ENCODE measurements around the gene TBC1D21. TPM values are rescaled to one million over a fixed set of nuclear protein-coding genes. Genes with fewer than 3 reads are reported as not detected.

TBC1D21 gene
- total RNA-seq, 2 experiments from 2014 or later, result not detected

DNA sequence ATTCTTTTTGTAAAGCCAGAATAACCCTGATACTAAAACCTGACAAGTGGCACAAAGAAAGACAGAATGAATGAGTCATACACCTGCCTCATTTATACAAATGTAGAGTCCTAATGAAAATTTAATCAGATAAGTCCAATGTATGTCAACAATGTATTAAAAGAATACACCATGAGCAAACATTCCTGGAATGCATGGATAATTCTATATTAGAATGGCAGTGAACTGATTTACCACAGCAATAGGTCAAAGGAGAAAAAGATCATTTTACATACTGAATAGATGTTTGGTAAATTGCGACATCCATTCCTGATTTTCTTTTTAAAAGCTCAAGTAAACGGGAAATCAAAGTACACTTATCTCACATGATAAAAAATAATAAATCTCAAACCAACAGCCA lies 41.7 kb downstream of the TBC1D21 start:
- ChIA-PET POLR2A (no interaction called here), CTCF (interaction anchor here (1.2 kb wide), 1 partner anchor 13 kb away, joined by 8 read pairs; no protein-coding TSS in a partner anchor)
- TF ChIP-seq, protein P1, sequence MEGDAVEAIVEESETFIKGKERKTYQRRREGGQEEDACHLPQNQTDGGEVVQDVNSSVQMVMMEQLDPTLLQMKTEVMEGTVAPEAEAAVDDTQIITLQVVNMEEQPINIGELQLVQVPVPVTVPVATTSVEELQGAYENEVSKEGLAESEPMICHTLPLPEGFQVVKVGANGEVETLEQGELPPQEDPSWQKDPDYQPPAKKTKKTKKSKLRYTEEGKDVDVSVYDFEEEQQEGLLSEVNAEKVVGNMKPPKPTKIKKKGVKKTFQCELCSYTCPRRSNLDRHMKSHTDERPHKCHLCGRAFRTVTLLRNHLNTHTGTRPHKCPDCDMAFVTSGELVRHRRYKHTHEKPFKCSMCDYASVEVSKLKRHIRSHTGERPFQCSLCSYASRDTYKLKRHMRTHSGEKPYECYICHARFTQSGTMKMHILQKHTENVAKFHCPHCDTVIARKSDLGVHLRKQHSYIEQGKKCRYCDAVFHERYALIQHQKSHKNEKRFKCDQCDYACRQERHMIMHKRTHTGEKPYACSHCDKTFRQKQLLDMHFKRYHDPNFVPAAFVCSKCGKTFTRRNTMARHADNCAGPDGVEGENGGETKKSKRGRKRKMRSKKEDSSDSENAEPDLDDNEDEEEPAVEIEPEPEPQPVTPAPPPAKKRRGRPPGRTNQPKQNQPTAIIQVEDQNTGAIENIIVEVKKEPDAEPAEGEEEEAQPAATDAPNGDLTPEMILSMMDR (IDR thresholded peaks at IDR 0.05), result no peak
- intact Hi-C loops (cut with DNase I, micrococcal nuclease), result no loop called here
- ATAC-seq (ENCODE audit: poor library complexity), result no peak
- Histone ChIP-seq H3K4me3 (ENCODE audit: low read length) (no peak overlapping the region), H3K4me1 (ENCODE audit: insufficient read depth, low read length) (peaks cover 15% of the 10 kb centered on the region), H3K27ac (ENCODE audit: low read depth in 1 of 2, low read length in 2 of 2) (no peak overlapping the region), H3K27me3 (ENCODE audit: control insufficient read depth in 1 of 2, insufficient read depth in 2 of 2, low read length in 2 of 2) (no peaks in the 10 kb centered on the region), H3K9me3 (ENCODE audit: control insufficient read depth in 1 of 2, insufficient read depth in 1 of 2, low read length in 2 of 2) (peaks cover 0 to 11% of the 10 kb centered on the region in 2 experiments), H3K36me3 (ENCODE audit: insufficient read depth, low read length) (peaks cover 10% of the 10 kb centered on the region)
- H3K4me1 Mint-ChIP-seq (ENCODE audit: low read depth), result peaks cover 4% of the 10 kb centered on the region
- no peaks in the 10 kb centered on the region for H3K9me3 Mint-ChIP-seq
- H3K36me3 Mint-ChIP-seq (ENCODE audit: low read depth), result peaks cover 42% of the 10 kb centered on the region
- no peaks in the 10 kb centered on the region for H3K27me3 Mint-ChIP-seq
- H3K4me3 Mint-ChIP-seq, result no peak overlapping the region
- DNase-seq, result no peak
- H3K27ac Mint-ChIP-seq, result no peak overlapping the region

DNA sequence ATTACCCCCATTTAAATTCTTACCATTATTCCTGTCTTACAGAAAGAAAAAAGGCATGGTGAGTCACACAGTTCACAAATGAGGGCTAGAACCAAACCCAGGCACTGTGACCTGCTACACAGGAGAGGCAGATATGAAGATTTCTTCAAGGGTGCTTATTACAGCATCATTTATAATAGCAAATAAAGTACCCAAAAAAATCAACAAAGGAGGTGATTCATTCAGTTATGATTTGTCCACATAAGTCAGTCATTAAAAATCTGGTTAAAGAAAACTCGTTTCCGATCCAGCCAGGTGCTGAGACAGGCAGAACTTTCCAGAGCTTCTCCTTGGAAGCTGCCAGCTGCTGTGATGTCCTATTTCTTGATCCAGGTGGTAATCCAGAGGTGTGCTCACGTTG lies 45.4 kb downstream of the TBC1D21 start:
- ChIA-PET CTCF (interaction anchor here (2.9 kb wide), 1 partner anchor 9 kb away, joined by 12 read pairs; no protein-coding TSS in a partner anchor), POLR2A (interaction anchor here (1.1 kb wide), 1 partner anchor 9 kb away, joined by 3 read pairs; no protein-coding TSS in a partner anchor)
- DNase-seq (no peak), ATAC-seq (ENCODE audit: poor library complexity) (no peak)
- peaks cover 50% of the 10 kb centered on the region for H3K4me1 ChIP-seq (ENCODE audit: insufficient read depth, low read length)
- no peaks in the 10 kb centered on the region for H3K27me3 Mint-ChIP-seq
- H3K27ac Mint-ChIP-seq, result no peak overlapping the region
- H3K4me1 Mint-ChIP-seq (ENCODE audit: low read depth), result peaks cover 29% of the 10 kb centered on the region
- intact Hi-C loops (cut with DNase I, micrococcal nuclease), result no loop called here
- no peak overlapping the region for H3K4me3 Mint-ChIP-seq
- TF ChIP-seq, protein P1 (IDR thresholded peaks at IDR 0.05), result no peak
- no peak overlapping the region for H3K27ac ChIP-seq (ENCODE audit: low read depth in 1 of 2, low read length in 2 of 2)
- peaks cover 48% of the 10 kb centered on the region for H3K36me3 Mint-ChIP-seq (ENCODE audit: low read depth)
- H3K4me3 ChIP-seq (ENCODE audit: low read length), result no peak overlapping the region
- H3K27me3 ChIP-seq (ENCODE audit: control insufficient read depth in 1 of 2, insufficient read depth in 2 of 2, low read length in 2 of 2), result no peaks in the 10 kb centered on the region
- H3K9me3 ChIP-seq (ENCODE audit: control insufficient read depth in 1 of 2, insufficient read depth in 1 of 2, low read length in 2 of 2), result peaks cover 0 to 11% of the 10 kb centered on the region in 2 experiments
- no peaks in the 10 kb centered on the region for H3K9me3 Mint-ChIP-seq
- H3K36me3 ChIP-seq (ENCODE audit: insufficient read depth, low read length), result peaks cover 10% of the 10 kb centered on the region

DNA sequence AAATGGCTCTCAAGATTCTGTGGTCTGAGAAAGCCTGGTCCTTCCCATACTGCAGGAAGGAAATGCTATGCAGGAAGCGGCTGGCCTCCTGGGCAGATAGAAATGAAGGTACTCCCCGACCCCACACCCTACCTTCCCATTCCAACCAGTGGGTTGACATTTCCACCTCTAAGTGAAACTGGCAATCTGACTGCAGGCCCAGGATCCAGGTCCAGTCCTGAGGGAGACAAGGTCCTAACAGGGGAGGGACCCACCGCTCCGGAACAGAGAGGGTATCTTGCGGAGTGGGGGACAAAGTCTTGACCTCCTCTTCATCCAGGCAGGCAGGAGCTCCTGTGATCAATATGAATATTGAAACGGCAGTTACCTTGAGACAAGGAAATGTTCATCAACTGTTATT lies 46.3 kb downstream of the TBC1D21 start:
- Histone ChIP-seq H3K27ac (ENCODE audit: low read depth in 1 of 2, low read length in 2 of 2) (peak overlapping the region in 1 of 2 donors; percentile 84), H3K36me3 (ENCODE audit: insufficient read depth, low read length) (peaks cover 10% of the 10 kb centered on the region), H3K9me3 (ENCODE audit: control insufficient read depth in 1 of 2, insufficient read depth in 1 of 2, low read length in 2 of 2) (peaks cover 0 to 11% of the 10 kb centered on the region in 2 experiments), H3K4me1 (ENCODE audit: insufficient read depth, low read length) (peaks cover 52% of the 10 kb centered on the region), H3K27me3 (ENCODE audit: control insufficient read depth in 1 of 2, insufficient read depth in 2 of 2, low read length in 2 of 2) (no peaks in the 10 kb centered on the region), H3K4me3 (ENCODE audit: low read length) (no peak overlapping the region)
- POLR2A ChIA-PET, result interaction anchor here (1.1 kb wide), 1 partner anchor 8 kb away, joined by 3 read pairs; no protein-coding TSS in a partner anchor
- ATAC-seq (ENCODE audit: poor library complexity), result no peak
- H3K27ac Mint-ChIP-seq, result peak overlapping the region; percentile 83
- CTCF ChIA-PET, result interaction anchor here (1.0 kb wide), 1 partner anchor 8 kb away, joined by 3 read pairs; no protein-coding TSS in a partner anchor
- H3K27me3 Mint-ChIP-seq, result no peaks in the 10 kb centered on the region
- TF ChIP-seq, protein P1 (IDR thresholded peaks at IDR 0.05), result no peak
- H3K36me3 Mint-ChIP-seq (ENCODE audit: low read depth), result peaks cover 48% of the 10 kb centered on the region
- H3K4me3 Mint-ChIP-seq, result no peak overlapping the region
- H3K4me1 Mint-ChIP-seq (ENCODE audit: low read depth), result peaks cover 38% of the 10 kb centered on the region
- no peaks in the 10 kb centered on the region for H3K9me3 Mint-ChIP-seq
- no peak for DNase-seq
- intact Hi-C loops (cut with DNase I, micrococcal nuclease), result no loop called here

Data from CD4-positive, alpha-beta T cell (primary cell).